Neutrophil (primary cell): ENCODE results near the gene GDI2.
"Not testable (repeated sequence)": the region's sequence is repeated elsewhere in the genome, so short reads cannot be mapped to it uniquely, and the experiment has no call there.

Experiments
- H3K27ac ChIP-seq: fragments of 200-600 bp; sonication (generic); 2 replicates; pipeline ENCODE4 v1.5.1; 2016; ENCODE audit warnings: mild to moderate bottlenecking, moderate library complexity
- H3K27me3 ChIP-seq: fragments of 200-600 bp; sonication (generic); 2 replicates; pipeline ENCODE4 v1.6.0; 2016; ENCODE audit warnings: mild to moderate bottlenecking
- H3K36me3 ChIP-seq: fragments of 200-600 bp; sonication (generic); 2 replicates; pipeline ENCODE4 v1.5.1; 2017
- H3K4me1 ChIP-seq, 2 experiments: fragments of 200-600 bp in 1 of 2; sonication (generic) in 1 of 2; 1 replicate in 1 of 2; 2 replicates in 1 of 2; pipeline versions ENCODE4 v1.5.1 to v1.6.1; 2013 to 2016; ENCODE audit warnings: low read depth in 1 of 2, low read length in 1 of 2, mild to moderate bottlenecking in 1 of 2, moderate library complexity in 1 of 2; ENCODE audit not compliant: control insufficient read depth in 1 of 2, insufficient read depth in 1 of 2
- H3K4me3 ChIP-seq, 2 experiments: fragments of 200-600 bp in 1 of 2; sonication (generic) in 1 of 2; 1 replicate in 1 of 2; 2 replicates in 1 of 2; pipeline ENCODE4 v1.5.1; 2013 to 2016; ENCODE audit warnings: low read depth in 1 of 2, low read length in 1 of 2, mild to moderate bottlenecking in 1 of 2, moderate library complexity in 1 of 2
- H3K9me3 ChIP-seq: fragments of 200-600 bp; sonication (generic); 2 replicates; pipeline ENCODE4 v1.5.1; 2016
- CTCF ChIP-seq: fragments of 200-600 bp; sonication (generic); IDR thresholded peaks from 2 replicates; pipeline ENCODE4 v1.5.1; 2016; ENCODE audit warnings: antibody characterized with exemption

The GDI2 gene

GRCh38 chr10:5789626-5790025 is 23.6 kb downstream of the GDI2 start:
- no peak for TF ChIP-seq CTCF
- no peaks in the 10 kb centered on the region for H3K9me3 ChIP-seq
- no peaks in the 10 kb centered on the region for H3K27me3 ChIP-seq
- no peak overlapping the region for H3K4me3 ChIP-seq
- H3K36me3 ChIP-seq, result peaks cover 87% of the 10 kb centered on the region
- no peak overlapping the region for H3K27ac ChIP-seq
- H3K4me1 ChIP-seq, result peaks cover 0 to 7% of the 10 kb centered on the region in 2 experiments

- Histone ChIP-seq H3K9me3 (no peaks in the 10 kb centered on the region), H3K27ac (peak overlapping the region; percentile 37), H3K4me3 (no peak overlapping the region), H3K36me3 (peaks cover 88% of the 10 kb centered on the region), H3K4me1 (peaks cover 0 to 7% of the 10 kb centered on the region in 2 experiments), H3K27me3 (no peaks in the 10 kb centered on the region)
- TF ChIP-seq CTCF, result no peak
These were observed 24.3 kb downstream of the GDI2 start for GRCh38 chr10:5788969-5789368.

GRCh38 chr10:5783300-5783699 is 29.9 kb downstream of the GDI2 start:
- Histone ChIP-seq H3K27me3 (no peaks in the 10 kb centered on the region), H3K27ac (no peak overlapping the region), H3K4me1 (no peaks in the 10 kb centered on the region), H3K9me3 (no peaks in the 10 kb centered on the region), H3K36me3 (peaks cover 69% of the 10 kb centered on the region), H3K4me3 (no peak overlapping the region)
- no peak for TF ChIP-seq CTCF

- no peaks in the 10 kb centered on the region for H3K9me3 ChIP-seq
- H3K4me1 ChIP-seq, result no peaks in the 10 kb centered on the region
- H3K27ac ChIP-seq, result peak overlapping the region; percentile 12
- TF ChIP-seq CTCF, result no peak
- no peak overlapping the region for H3K4me3 ChIP-seq
- H3K27me3 ChIP-seq, result no peaks in the 10 kb centered on the region
- peaks cover 58% of the 10 kb centered on the region for H3K36me3 ChIP-seq
These were observed 31.1 kb downstream of the GDI2 start for GRCh38 chr10:5782174-5782573.

- H3K27ac ChIP-seq, result no peak overlapping the region
- peaks cover 42% of the 10 kb centered on the region for H3K36me3 ChIP-seq
These were observed 33.5 kb downstream of the GDI2 start for GRCh38 chr10:5779730-5780129.

GRCh38 chr10:5777758-5778157 is 35.5 kb downstream of the GDI2 start:
- H3K27me3 ChIP-seq, H3K9me3 ChIP-seq, H3K27ac ChIP-seq, H3K4me3 ChIP-seq: not testable (repeated sequence)
- peaks cover 37% of the 10 kb centered on the region for H3K36me3 ChIP-seq
- H3K4me1 ChIP-seq, result peaks cover 10% of the 10 kb centered on the region in 2 experiments

More at GRCh38 chr10:5779730-5780129, 33.5 kb downstream of the GDI2 start:
- TF ChIP-seq CTCF, result no peak
- Histone ChIP-seq H3K9me3 (no peaks in the 10 kb centered on the region), H3K4me3 (no peak overlapping the region), H3K27me3 (no peaks in the 10 kb centered on the region), H3K4me1 (peaks cover 10% of the 10 kb centered on the region in 2 experiments)
